Ovary (tissue), 3 donors: ENCODE data around the gene ARHGAP1.

Experiments
- EP300 ChIP-seq: sonication (generic); formaldehyde crosslinking; IDR thresholded peaks from one replicate; pipeline ENCODE4 v1.6.1; 2017; ENCODE audit warnings: antibody characterized with exemption
- POLR2A ChIP-seq: fragments of 450-650 bp; IDR thresholded peaks from one replicate; pipeline ENCODE4 v1.6.1; 2017; ENCODE audit warnings: antibody characterized with exemption, mild to moderate bottlenecking, moderate library complexity
- TF ChIP-seq, protein P1 (sequence below), 3 donors: fragments of 450-650 bp in 2 of 3; fragments of 200-600 bp in 1 of 3; IDR thresholded peaks; one replicate each; pipeline versions ENCODE4 v1.5.1 to v1.8.0; 2016 to 2022; ENCODE audit warnings: antibody characterized with exemption in 3 of 3, mild to moderate bottlenecking in 1 of 3
- donor health status: DM: no; HTN: no; CAD: no.

DNA sequence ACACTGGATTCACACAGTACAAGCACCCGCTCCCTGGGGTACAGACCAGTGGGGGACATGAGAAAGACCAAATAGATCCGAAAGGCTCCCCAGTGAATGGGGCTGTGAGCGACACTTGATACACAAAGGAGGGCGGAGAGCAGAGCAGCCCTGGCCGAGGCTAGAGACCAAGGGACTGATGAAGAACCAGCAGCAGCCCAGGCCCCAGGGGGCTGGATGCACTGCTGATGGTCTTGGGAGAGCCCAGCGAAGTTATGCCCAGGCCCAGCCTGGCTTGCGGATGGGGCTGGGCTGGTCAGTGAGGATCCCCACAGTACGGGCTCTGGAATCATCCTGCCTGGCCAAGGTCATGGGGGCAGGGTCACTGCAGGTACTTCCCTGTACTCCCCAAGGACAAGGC, 23.2 kb downstream of the ARHGAP1 start:
- TF ChIP-seq, protein P1, sequence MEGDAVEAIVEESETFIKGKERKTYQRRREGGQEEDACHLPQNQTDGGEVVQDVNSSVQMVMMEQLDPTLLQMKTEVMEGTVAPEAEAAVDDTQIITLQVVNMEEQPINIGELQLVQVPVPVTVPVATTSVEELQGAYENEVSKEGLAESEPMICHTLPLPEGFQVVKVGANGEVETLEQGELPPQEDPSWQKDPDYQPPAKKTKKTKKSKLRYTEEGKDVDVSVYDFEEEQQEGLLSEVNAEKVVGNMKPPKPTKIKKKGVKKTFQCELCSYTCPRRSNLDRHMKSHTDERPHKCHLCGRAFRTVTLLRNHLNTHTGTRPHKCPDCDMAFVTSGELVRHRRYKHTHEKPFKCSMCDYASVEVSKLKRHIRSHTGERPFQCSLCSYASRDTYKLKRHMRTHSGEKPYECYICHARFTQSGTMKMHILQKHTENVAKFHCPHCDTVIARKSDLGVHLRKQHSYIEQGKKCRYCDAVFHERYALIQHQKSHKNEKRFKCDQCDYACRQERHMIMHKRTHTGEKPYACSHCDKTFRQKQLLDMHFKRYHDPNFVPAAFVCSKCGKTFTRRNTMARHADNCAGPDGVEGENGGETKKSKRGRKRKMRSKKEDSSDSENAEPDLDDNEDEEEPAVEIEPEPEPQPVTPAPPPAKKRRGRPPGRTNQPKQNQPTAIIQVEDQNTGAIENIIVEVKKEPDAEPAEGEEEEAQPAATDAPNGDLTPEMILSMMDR (IDR thresholded peaks at IDR 0.05), result no peak
- no peak for TF ChIP-seq EP300
- TF ChIP-seq POLR2A, result no peak
